Astrocyte of the cerebellum (primary cell): ENCODE results near the gene BST1.

Source experiments
- DNase-seq: peaks from one replicate; pipeline ENCODE4 v3.0.0-alpha.2; 2011; ENCODE audit warnings: low read depth
- H3K4me3 ChIP-seq: 2 replicates; pipeline ENCODE4 v1.5.1; 2011; ENCODE audit warnings: mild to moderate bottlenecking, low read depth, low read length, moderate library complexity
- in situ Hi-C: cut with HindIII; loops from 2 replicates; pipeline ENCODE4 v1.10.0; 2017; ENCODE audit warnings: low sequenced_read_pairs
- TF ChIP-seq, protein P1 (sequence below): IDR thresholded peaks from 2 replicates; pipeline ENCODE4 v1.5.1; 2012; ENCODE audit warnings: low read length, low read depth, moderate library complexity, mild to moderate bottlenecking; ENCODE audit errors: missing control alignments

Gene BST1

DNA sequence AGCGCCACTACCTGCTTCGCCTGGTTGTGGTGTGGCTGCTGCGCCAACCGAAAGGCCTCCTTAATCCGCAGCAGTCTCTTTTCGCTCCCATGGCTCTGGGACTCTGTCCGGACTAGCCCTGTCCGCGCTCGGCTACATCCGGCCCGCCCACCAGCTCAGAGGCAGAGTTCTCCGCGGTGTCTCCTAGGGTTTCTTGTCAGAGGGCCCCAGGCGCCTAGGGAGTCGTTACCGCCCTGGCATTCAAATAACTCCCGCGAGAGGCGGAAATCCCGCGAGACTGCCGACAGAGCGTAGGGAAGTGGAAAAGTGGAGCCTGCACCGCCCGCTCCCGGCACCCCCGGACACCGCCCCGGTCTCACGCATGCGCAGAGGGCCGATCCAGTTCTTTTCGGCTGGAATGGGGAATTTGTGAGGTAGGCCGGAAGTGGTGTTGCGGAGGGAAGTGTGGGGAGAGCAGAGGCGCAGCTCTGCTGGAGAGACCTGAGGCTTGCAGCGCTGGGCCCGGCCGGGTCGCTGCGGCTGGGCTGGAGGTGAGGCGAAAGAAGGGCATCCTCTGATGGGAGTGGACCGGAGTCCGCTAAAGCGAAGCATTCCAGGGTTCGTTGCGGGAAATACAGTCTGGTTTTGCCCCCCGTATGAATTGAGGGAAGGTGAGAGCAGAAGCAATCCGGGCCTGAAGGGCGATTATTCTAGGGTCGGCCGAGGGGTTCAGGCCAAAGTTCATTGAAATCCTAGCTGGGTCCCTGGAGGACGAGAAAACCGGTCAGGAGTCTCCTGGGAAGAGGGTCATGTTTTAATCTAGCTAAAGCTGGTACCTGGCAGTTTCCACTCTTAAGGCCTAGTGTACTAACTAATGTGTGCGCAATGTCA, 21.3 kb upstream of the BST1 start, which contains the start of gene FAM200B:
TSS of gene FAM200B (plus strand) at position 456 of the 870 bp plus-strand sequence. CDS start 5,151 bp downstream, outside the sequence.
- DNase-seq = peak; percentile 96
- in situ Hi-C loops = no loop called here
- peak within 1 kb of the TSS; percentile 83 for H3K4me3 ChIP-seq
- TF ChIP-seq, protein P1, sequence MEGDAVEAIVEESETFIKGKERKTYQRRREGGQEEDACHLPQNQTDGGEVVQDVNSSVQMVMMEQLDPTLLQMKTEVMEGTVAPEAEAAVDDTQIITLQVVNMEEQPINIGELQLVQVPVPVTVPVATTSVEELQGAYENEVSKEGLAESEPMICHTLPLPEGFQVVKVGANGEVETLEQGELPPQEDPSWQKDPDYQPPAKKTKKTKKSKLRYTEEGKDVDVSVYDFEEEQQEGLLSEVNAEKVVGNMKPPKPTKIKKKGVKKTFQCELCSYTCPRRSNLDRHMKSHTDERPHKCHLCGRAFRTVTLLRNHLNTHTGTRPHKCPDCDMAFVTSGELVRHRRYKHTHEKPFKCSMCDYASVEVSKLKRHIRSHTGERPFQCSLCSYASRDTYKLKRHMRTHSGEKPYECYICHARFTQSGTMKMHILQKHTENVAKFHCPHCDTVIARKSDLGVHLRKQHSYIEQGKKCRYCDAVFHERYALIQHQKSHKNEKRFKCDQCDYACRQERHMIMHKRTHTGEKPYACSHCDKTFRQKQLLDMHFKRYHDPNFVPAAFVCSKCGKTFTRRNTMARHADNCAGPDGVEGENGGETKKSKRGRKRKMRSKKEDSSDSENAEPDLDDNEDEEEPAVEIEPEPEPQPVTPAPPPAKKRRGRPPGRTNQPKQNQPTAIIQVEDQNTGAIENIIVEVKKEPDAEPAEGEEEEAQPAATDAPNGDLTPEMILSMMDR = peak; percentile 19

DNA sequence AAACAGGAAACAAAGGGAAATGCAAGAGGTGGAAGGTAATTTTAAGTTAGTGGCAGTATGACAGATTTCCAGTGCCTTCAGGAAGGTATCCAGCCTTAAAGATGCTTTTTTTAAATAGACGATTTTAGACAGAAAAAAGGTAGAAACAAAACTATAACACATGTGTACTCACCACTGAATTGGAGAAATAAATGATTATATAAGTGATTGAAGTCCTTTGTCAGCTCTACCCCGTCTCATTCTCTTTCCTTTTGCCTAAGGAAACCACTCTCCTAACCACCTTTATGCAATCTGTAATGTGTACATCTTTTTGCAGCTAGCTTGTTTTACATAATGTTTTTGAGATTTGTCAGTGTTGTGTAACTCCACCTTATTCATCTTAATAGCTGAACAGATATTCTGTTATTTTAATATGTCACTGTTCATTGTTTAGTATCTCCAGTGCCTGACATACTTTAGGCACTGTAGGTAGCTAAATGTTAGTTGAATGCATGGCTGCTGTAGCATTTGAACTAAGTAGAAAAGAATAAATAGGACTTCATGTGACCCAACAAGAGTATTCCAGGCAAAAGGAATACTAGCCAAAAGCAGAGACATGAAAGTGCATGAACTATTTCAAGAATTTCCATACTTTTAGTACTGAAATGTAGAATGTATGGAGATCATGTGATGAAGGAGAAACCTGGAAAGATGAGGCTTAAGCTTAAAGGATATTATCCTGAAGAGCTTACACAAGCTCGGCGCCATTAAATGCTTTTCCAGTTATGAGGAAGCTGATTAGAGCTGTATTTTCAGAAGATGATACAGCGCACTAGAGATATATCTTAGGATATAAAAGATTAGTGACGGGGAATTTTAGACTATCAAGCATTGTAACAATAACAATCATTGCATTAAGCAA, 20.4 kb upstream of the BST1 start:
- in situ Hi-C loops = no loop called here
- TF ChIP-seq, protein P1 = no peak
- peak overlapping the region; percentile 83 for H3K4me3 ChIP-seq
- DNase-seq = no peak

DNA sequence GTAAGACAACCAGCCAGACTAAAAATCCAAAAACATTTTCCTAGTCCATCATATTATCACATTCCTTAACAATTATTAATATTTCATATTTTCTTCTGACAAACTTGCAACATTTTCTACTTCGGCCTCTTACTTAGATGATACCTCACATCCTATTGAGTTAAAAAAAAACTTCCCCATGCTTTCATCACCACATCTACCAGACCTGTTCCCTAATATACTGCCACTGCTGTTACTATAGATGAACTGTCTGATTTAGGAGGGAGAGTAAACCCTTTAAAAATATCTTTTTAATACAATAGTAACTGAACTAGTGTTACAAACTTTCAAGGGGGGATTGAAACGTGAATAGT, 19.7 kb upstream of the BST1 start:
- peak overlapping the region; percentile 83 for H3K4me3 ChIP-seq
- DNase-seq = no peak
- TF ChIP-seq, protein P1 = no peak
- in situ Hi-C loops = no loop called here

DNA sequence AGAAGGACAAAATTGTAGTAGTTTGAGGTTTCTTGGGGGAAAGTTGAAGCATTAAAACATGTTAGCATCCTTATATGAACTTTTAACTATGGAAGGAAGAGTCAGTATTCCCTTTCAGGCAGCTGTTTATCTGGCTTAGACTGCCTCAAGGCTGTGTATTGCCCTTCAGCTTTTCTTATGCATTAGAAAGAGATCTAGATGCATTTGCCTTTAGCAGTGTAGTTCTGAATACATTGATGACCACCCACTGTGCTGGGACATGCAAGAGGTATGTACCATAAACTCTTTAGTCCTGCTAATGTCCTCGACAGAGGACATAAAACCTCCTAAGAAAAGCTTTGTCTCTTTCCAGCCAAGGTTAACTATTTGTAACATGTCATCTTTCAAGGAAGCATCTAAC, 18.4 kb upstream of the BST1 start:
- DNase-seq = no peak
- no peak overlapping the region for H3K4me3 ChIP-seq
- TF ChIP-seq, protein P1 = no peak
- in situ Hi-C loops = no loop called here

DNA sequence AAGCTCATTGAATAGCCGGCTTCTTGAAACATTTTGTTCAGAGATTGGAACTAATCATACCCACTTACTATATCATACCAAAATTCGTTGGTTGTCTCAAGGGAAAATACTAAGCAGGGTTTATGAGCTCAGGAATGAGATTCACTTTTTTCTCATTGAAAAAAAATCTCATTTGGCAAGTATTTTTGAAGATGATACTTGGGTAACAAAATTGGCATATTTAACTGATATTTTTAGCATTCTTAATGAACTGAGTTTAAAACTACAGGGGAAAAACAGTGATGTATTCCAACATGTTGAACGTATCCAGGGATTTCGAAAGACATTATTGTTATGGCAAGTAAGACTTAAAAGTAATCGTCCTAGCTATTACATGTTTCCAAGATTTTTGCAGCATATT, 14.8 kb upstream of the BST1 start:
- TF ChIP-seq, protein P1 = no peak
- no peak for DNase-seq
- H3K4me3 ChIP-seq = no peak overlapping the region
- in situ Hi-C loops = no loop called here

DNA sequence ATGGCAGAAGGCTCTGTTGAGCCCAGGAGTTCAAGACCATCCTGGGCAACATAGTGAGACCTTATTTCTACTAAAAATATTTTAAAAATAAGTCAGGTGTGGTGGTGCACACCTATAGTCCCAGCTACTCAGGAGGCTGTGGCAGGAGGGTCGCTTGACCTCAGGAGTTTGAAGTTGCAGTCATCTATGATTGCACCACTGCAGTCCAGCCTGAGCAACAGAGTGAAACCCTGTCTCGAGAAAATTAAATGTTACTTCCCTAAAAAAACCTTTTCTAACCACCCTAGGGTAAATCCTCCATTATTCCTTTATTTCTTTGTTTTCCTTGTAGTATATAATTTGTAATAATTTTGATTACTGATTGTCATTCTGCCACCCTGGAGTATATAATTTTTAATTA, 13.3 kb upstream of the BST1 start:
- in situ Hi-C loops = no loop called here
- H3K4me3 ChIP-seq = no peak overlapping the region
- TF ChIP-seq, protein P1 = no peak
- no peak for DNase-seq
